ENCODE measurements around the gene SNORC.
A peak's percentile ranks its signal among the peaks of the same experiment; 100 is the strongest.

The SNORC gene

DNA sequence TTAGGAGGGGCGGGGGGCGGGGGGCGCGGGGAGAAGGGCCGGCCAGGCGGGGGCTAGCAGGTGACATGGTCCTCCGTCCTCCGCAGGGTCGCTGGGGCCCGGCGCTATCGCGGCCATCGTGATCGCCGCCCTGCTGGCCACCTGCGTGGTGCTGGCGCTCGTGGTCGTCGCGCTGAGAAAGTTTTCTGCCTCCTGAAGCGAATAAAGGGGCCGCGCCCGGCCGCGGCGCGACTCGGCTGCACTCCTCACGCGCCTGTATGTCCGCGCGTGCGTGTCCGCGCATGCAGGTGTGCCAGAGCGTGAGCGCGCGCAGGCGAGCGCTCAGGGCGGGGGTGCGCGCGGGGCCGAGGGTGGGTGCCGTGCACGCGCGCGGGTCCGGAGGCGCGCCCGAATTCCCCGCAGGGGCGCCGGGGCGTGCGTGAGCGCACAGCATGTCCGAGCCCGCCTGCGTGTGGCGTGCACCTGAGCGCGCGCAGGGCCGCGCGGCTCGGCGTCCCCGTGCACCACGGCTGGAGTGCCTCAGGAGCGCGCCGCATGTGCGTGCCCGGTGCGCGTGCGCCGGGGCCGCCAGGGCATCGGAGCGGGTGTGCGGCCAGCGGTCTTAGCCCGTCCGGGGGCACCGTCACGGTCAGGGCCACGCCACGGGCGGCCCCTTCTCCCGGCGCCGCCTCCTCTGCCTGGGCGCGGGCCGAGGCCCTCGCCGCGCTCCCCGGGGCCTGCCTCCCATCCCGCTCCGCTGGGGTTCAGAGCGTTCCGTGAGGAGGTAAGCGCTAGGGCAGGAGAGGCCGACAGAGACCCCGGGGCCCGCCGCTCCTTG lies 6.3 kb downstream of the SNORC start:
- TF ChIP-seq, protein P1, sequence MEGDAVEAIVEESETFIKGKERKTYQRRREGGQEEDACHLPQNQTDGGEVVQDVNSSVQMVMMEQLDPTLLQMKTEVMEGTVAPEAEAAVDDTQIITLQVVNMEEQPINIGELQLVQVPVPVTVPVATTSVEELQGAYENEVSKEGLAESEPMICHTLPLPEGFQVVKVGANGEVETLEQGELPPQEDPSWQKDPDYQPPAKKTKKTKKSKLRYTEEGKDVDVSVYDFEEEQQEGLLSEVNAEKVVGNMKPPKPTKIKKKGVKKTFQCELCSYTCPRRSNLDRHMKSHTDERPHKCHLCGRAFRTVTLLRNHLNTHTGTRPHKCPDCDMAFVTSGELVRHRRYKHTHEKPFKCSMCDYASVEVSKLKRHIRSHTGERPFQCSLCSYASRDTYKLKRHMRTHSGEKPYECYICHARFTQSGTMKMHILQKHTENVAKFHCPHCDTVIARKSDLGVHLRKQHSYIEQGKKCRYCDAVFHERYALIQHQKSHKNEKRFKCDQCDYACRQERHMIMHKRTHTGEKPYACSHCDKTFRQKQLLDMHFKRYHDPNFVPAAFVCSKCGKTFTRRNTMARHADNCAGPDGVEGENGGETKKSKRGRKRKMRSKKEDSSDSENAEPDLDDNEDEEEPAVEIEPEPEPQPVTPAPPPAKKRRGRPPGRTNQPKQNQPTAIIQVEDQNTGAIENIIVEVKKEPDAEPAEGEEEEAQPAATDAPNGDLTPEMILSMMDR (IDR thresholded peaks at IDR 0.05): no peak
- H3K4me3 ChIP-seq (ENCODE audit: low read depth in 1 of 2, low read length in 1 of 2): peak overlapping the region; percentile 55 to 61
- no peaks in the 10 kb centered on the region for H3K36me3 ChIP-seq
- peaks cover 8 to 14% of the 10 kb centered on the region in 2 experiments for H3K4me1 ChIP-seq (ENCODE audit: control insufficient read depth in 1 of 2, insufficient read depth in 1 of 2, low read depth in 1 of 2, low read length in 1 of 2)
- peaks cover 49% of the 10 kb centered on the region for H3K27me3 ChIP-seq
- no peaks in the 10 kb centered on the region for H3K9me3 ChIP-seq
- H3K27ac ChIP-seq: no peak overlapping the region

DNA sequence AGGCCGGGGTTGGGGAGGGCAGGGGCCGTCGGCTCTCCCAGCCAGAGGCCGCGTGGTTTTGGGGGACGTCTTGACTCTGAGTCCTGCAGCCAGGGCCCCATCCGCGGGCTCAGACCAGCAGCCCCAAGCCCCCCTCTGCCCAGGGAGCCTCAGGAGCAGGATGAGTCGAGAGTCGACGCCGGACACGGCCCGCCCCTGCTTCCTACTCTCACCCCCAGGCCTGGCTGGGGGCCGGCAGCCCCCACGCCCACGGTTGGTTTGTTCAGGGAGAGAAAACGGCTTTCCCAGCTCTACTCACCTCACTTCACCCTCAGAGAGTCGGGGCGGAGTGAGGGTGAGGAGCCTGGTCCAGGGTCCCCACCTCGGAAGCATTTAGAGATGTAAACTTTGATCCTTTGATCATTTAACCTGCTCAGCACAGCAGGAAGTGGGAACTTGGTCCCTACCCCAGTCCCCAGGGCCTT lies 6.9 kb downstream of the SNORC start:
- no peaks in the 10 kb centered on the region for H3K9me3 ChIP-seq

DNA sequence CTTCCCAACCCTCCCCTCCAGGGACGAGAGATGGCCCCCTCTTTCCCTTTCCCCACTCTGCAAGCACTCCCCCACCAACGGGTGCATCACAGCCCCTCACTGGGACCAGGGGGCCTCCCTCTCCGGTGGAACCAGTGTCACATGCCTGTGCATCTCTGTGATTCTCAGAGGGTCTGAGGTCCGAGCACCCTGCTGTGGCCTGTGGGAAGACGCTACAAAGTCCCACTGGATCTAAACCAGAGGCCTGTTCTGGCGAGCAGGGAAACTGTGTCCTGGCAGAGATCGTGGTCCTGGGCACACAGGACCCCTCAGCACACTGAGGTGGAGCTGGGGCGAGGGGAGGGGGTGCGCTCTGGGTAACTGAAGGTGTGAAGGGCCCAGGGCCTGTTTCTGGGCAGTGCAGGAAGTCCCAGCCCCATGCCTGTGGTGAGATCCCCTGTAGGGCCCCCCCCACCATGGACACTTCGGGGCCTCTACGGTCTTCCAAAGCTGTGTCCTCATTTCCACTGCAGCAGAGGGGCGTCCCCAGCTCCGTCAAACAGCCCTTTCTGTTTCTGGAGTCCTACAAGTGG lies 8.0 kb downstream of the SNORC start:
- Histone ChIP-seq H3K4me1 (ENCODE audit: control insufficient read depth in 1 of 2, insufficient read depth in 1 of 2, low read depth in 1 of 2, low read length in 1 of 2) (peaks cover 8 to 14% of the 10 kb centered on the region in 2 experiments), H3K27me3 (peaks cover 49% of the 10 kb centered on the region), H3K9me3 (no peaks in the 10 kb centered on the region), H3K36me3 (no peaks in the 10 kb centered on the region), H3K27ac (no peak overlapping the region), H3K4me3 (ENCODE audit: low read depth in 1 of 2, low read length in 1 of 2) (no peak overlapping the region)
- TF ChIP-seq, protein P1 (IDR thresholded peaks at IDR 0.05): no peak

More for the DNA sequence above, 6.9 kb downstream of the SNORC start:
- Histone ChIP-seq H3K27ac (no peak overlapping the region), H3K4me1 (ENCODE audit: control insufficient read depth in 1 of 2, insufficient read depth in 1 of 2, low read depth in 1 of 2, low read length in 1 of 2) (peaks cover 8 to 14% of the 10 kb centered on the region in 2 experiments), H3K36me3 (no peaks in the 10 kb centered on the region), H3K27me3 (peaks cover 49% of the 10 kb centered on the region), H3K4me3 (ENCODE audit: low read depth in 1 of 2, low read length in 1 of 2) (peak overlapping the region in 1 of 2 experiments; percentile 61)
- TF ChIP-seq, protein P1 (IDR thresholded peaks at IDR 0.05): no peak

DNA sequence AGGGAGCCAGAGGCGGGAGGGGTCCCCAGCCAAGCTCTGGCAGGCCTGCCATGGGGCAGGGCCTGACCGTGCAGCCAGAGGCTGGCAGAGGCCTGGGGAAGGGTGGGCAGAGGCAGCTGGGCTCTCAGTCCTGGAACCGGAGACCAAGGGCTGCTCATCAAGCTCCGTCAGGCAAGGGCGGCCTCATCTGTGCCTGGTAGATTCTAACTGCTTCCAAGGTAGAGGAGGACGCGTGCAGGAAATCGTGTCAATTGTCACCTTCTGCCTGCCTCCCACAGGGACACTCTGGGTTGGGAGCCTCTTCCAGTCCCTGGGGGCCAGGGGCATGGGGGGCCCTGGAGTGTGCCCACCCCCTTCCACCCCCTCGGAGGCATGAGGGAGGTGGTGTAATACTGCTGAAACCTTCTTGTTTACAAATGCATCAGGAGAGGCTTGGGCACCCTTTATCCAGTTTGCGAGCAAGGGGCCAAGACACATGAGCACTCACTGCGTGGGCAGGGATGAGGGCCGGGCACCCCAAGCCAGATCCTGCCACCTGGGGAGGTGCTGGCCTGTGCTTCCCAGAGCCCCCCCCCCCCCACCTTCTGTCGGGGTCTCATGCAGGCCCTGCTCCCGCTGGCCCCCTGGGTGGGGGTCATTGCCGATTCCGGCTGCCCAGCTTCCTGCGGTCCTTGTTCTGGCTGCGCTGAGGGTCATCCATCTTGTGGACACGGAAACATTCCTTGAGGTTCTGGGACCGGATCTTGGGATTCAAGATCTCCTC lies 9.0 kb downstream of the SNORC start:
- Histone ChIP-seq H3K4me1 (ENCODE audit: control insufficient read depth in 1 of 2, insufficient read depth in 1 of 2, low read depth in 1 of 2, low read length in 1 of 2) (peaks cover 8 to 14% of the 10 kb centered on the region in 2 experiments), H3K27me3 (peaks cover 49% of the 10 kb centered on the region), H3K9me3 (no peaks in the 10 kb centered on the region), H3K36me3 (no peaks in the 10 kb centered on the region), H3K27ac (no peak overlapping the region), H3K4me3 (ENCODE audit: low read depth in 1 of 2, low read length in 1 of 2) (no peak overlapping the region)
- TF ChIP-seq, protein P1 (IDR thresholded peaks at IDR 0.05): no peak

DNA sequence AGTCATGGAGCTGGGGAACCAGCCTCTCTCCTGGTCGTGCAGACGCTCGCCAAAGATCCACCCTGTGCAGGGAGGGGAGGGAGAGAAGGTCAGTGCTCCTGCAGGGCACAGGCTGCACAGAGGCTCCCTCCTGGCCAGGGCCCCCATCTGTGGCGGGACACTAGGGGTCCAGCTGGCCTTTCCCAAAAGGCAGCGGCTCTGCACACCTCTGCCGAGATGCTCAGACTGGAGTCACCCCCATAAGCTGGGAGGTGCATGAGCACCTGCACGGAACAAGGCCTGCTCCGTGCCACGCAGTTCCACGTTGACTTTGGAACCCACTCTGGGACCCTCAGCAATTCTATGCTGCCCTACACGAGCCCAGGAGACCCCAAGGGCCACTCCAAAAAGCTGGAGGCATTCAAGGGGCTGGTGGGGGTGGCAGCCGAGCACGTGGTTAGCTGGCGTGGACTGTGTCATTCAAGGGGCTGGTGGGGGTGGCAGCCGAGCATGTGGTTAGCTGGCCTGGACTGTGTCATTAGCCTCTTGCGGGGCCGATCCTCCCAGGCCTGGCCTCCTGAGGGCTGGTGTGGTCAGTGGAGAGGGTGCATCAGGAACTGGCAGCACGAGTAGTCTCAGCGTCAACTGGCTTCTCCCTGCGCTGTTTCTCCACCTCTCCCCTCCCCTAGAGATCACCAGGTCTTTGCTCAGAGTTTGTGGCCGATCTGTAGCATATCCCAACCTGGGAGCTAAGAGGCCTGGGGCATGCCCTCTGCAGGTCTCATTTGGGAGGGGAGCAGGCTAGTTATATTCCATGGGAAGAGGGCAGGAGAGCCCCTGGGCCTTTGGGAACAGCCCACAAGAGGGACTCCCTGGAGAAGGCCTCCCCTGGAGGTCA lies 9.8 kb downstream of the SNORC start:
- TF ChIP-seq, protein P1 (IDR thresholded peaks at IDR 0.05): no peak
- H3K9me3 ChIP-seq: no peaks in the 10 kb centered on the region
- no peaks in the 10 kb centered on the region for H3K36me3 ChIP-seq
- peaks cover 8 to 14% of the 10 kb centered on the region in 2 experiments for H3K4me1 ChIP-seq (ENCODE audit: control insufficient read depth in 1 of 2, insufficient read depth in 1 of 2, low read depth in 1 of 2, low read length in 1 of 2)
- no peak overlapping the region for H3K4me3 ChIP-seq (ENCODE audit: low read depth in 1 of 2, low read length in 1 of 2)
- peaks cover 41% of the 10 kb centered on the region for H3K27me3 ChIP-seq
- H3K27ac ChIP-seq: no peak overlapping the region
